ENCODE results near the gene TUBG1.

GRCh38 chr17:42640121-42640520, 30.6 kb downstream of the TUBG1 start:
- no peak for TF ChIP-seq ELK1 (IDR thresholded peaks at IDR 0.05; ENCODE audit: low read depth, low read length)
- no peak for TF ChIP-seq ZC3H11A (IDR thresholded peaks at IDR 0.05)
- TF ChIP-seq CTCF (IDR thresholded peaks at IDR 0.05) = no peak
- no peak for TF ChIP-seq RCOR1 (IDR thresholded peaks at IDR 0.05; ENCODE audit: low read depth, low read length)
- TF ChIP-seq CEBPB (IDR thresholded peaks at IDR 0.05) = no peak
- no peak for TF ChIP-seq POLR2A (IDR thresholded peaks at IDR 0.05; ENCODE audit: low read length)
- TF ChIP-seq SREBF2 (IDR thresholded peaks at IDR 0.05) = no peak
- no peak for TF ChIP-seq BHLHE40 (IDR thresholded peaks at IDR 0.05; ENCODE audit: low read depth, low read length)
- no peak for TF ChIP-seq MAZ (IDR thresholded peaks at IDR 0.05; ENCODE audit: borderline replicate concordance, low read depth, low read length)
- TF ChIP-seq RARB (CRISPR knock-in tag; IDR thresholded peaks at IDR 0.05) = no peak
- no peak for TF ChIP-seq EP300 (IDR thresholded peaks at IDR 0.05)
- TF ChIP-seq PBX3 (IDR thresholded peaks at IDR 0.05) = no peak
- TF ChIP-seq RAD21 (conservative IDR thresholded peaks at IDR 0.05 in 1 of 2, IDR thresholded peaks at IDR 0.05 in 1 of 2) = no peak

Data from A549 (cell line).